Brain (organoid and tissue), 1 donor: ENCODE results near the gene EXTL2. TPM values are rescaled to one million over a fixed set of nuclear protein-coding genes. Genes with fewer than 3 reads are reported as not detected.

ENCODE experiments used
- polyA plus RNA-seq: library from polyadenylated mRNA; stranded (reverse); fragments of 350-450 nt; fragmentation: Illumina TruSeq; extraction: RNeasy Lipid Tissue Mini Kit (QIAGEN cat#74804); gene quantifications from one replicate; pipeline ENCODE4 v1.2.3, GENCODE V29; 2015; ENCODE audit warnings: low read depth, low replicate concordance; ENCODE audit not compliant: insufficient read depth

Gene EXTL2
- polyA plus RNA-seq, 1 donor from 2014 or later, result 12.4 TPM

Other genes starting within 250 kb of the EXTL2 start
- gene VCAM1, start 175.1 kb downstream of the EXTL2 start, polyA plus RNA-seq, result 2.8 TPM
- gene SLC30A7, start 1.2 kb upstream of the EXTL2 start, polyA plus RNA-seq, result 1.8 TPM
- 46.1 TPM for gene DPH5, start 130.9 kb upstream of the EXTL2 start, polyA plus RNA-seq